ENCODE results near the gene CCDC169. TPM values are rescaled to one million over a fixed set of nuclear protein-coding genes. Genes with fewer than 3 reads are reported as not detected.

Gene CCDC169
- total and polyA plus RNA-seq, 2 of the 4 experiments (the other 2 are of a cell fraction) = 0.54 to 0.62 TPM

- intact Hi-C loops (cut with micrococcal nuclease) (no loop called here), dilution Hi-C loops (cut with HindIII; ENCODE audit: low sequenced_read_pairs, unreplicated experiment) (no loop called here), in situ Hi-C loops (cut with MboI; ENCODE audit: low sequenced_read_pairs) (loop anchor here (10.0 kb wide), 1 partner anchor 446 kb away; no protein-coding TSS in a partner anchor)
- Histone ChIP-seq H3K27me3 (ENCODE audit: control insufficient read depth, insufficient read depth, low read length) (no peaks in the 10 kb centered on the region; the same call in none of the 2 replicates), H4K8ac (ENCODE audit: low read depth in 2 of 2, low read length in 2 of 2) (no peak overlapping the region), H3K9me1 (ENCODE audit: insufficient read depth, low read length) (no peaks in the 10 kb centered on the region), H3K36me3 (ENCODE audit: control insufficient read depth, insufficient read depth, low read length) (no peaks in the 10 kb centered on the region), H3K4me1 (ENCODE audit: control insufficient read depth, insufficient read depth, low read length) (no peaks in the 10 kb centered on the region), H3K27ac (ENCODE audit: insufficient read depth, low read length) (no peak overlapping the region), H2BK20ac (ENCODE audit: low read depth, low read length) (no peak overlapping the region), H3K4me2 (ENCODE audit: low read depth, low read length) (no peak overlapping the region), H3K9ac (ENCODE audit: low read depth, low read length) (no peak overlapping the region), H3K14ac (replicated peaks; ENCODE audit: low read depth, low read length) (no peak overlapping the region), H2AK5ac (ENCODE audit: low read depth, low read length) (no peak overlapping the region), H3K56ac (ENCODE audit: extremely low read depth, insufficient read depth, low read length) (no peak overlapping the region), H2AK9ac (replicated peaks; ENCODE audit: low read depth, low read length, poor library complexity) (no peak overlapping the region), H3K18ac (ENCODE audit: low read depth, low read length) (no peak overlapping the region), H2BK15ac (ENCODE audit: low read depth, low read length) (no peak overlapping the region), H4K91ac (ENCODE audit: insufficient read depth, low read depth, low read length) (no peak overlapping the region), H2BK5ac (ENCODE audit: low read depth, low read length, poor library complexity, severe bottlenecking) (no peak overlapping the region), H2AFZ (replicated peaks; ENCODE audit: low read length, poor library complexity) (no peak overlapping the region), H3K9me3 (ENCODE audit: control insufficient read depth, insufficient read depth, low read length) (no peaks in the 10 kb centered on the region), H3K23ac (ENCODE audit: low read depth, low read length) (no peak overlapping the region), H3K79me1 (ENCODE audit: low read depth in 1 of 2, low read length in 2 of 2) (no peaks in the 10 kb centered on the region), H3K4ac (ENCODE audit: low read depth, low read length) (no peak overlapping the region), H3K4me3 (ENCODE audit: insufficient read depth, low read depth, low read length) (no peak overlapping the region), H2BK120ac (ENCODE audit: low read depth, low read length) (no peak overlapping the region), H4K20me1 (ENCODE audit: insufficient read depth, low read length) (no peaks in the 10 kb centered on the region), H4K5ac (ENCODE audit: low read depth, low read length) (no peak overlapping the region)
- TF ChIP-seq MAZ (IDR thresholded peaks at IDR 0.05; ENCODE audit: borderline replicate concordance, low read depth, low read length) = no peak
- no peak for TF ChIP-seq NFE2L2 (IDR thresholded peaks at IDR 0.05; ENCODE audit: low read depth, low read length)
- TF ChIP-seq FOS (IDR thresholded peaks at IDR 0.05; ENCODE audit: low read depth, low read length) = no peak
- no peak for TF ChIP-seq CHD1 (IDR thresholded peaks at IDR 0.05; ENCODE audit: low read depth, low read length)
- TF ChIP-seq CTCF (conservative IDR thresholded peaks at IDR 0.05; ENCODE audit: low read depth, low read length) = no peak
- ATAC-seq (ENCODE audit: low read depth) (no peak), DNase-seq (no peak)
- ChIA-PET POLR2A (ENCODE audit: unreplicated experiment) (no interaction called here), CTCF (no interaction called here)
- no TSS peak for BruUV-seq (replicated peaks)
Measured at GRCh38 chr13:36288794-36289391, 8.7 kb downstream of the CCDC169 start.

Measured in IMR-90 (cell line).